Fibroblast of lung (primary cell): ENCODE results near the gene BCAS3. TPM values are rescaled to one million over a fixed set of nuclear protein-coding genes. Genes with fewer than 3 reads are reported as not detected.

ENCODE experiments used
- DNase-seq, 2 donors: peaks; one replicate each; pipeline versions ENCODE4 v3.0.0 to v3.0.0-alpha.2; 2010; ENCODE audit warnings: low read depth in 2 of 2
- H2AFZ ChIP-seq: 2 replicates; pipeline ENCODE4 v1.5.1; 2012; ENCODE audit warnings: low read length, control low read depth, inconsistent platforms
- H3K27ac ChIP-seq: 2 replicates; pipeline ENCODE4 v1.5.1; 2011; ENCODE audit warnings: low read length, control low read depth; ENCODE audit not compliant: insufficient read depth
- H3K27me3 ChIP-seq: 2 replicates; pipeline ENCODE4 v1.5.1; 2011; ENCODE audit warnings: mild to moderate bottlenecking, low read length; ENCODE audit not compliant: control insufficient read depth, insufficient read depth
- H3K36me3 ChIP-seq: 2 replicates; pipeline ENCODE4 v1.5.1; 2011; ENCODE audit warnings: low read length; ENCODE audit not compliant: control insufficient read depth, insufficient read depth
- H3K4me1 ChIP-seq: 2 replicates; pipeline ENCODE4 v1.5.1; 2011; ENCODE audit warnings: low read length; ENCODE audit not compliant: control insufficient read depth, insufficient read depth; ENCODE audit errors: extremely low read depth
- H3K4me2 ChIP-seq: 2 replicates; pipeline ENCODE4 v1.5.1; 2011; ENCODE audit warnings: low read length, control low read depth; ENCODE audit not compliant: insufficient read depth; ENCODE audit errors: extremely low read depth
- H3K4me3 ChIP-seq, 4 experiments: fragments of 200-600 bp in 1 of 4; sonication (generic) in 1 of 4; replicated peaks in 1 of 4; 2 replicates each; pipeline ENCODE4 v1.5.1; 2011 to 2016; ENCODE audit warnings: low read length in 4 of 4, low read depth in 3 of 4, mild to moderate bottlenecking in 3 of 4, control low read depth in 2 of 4, inconsistent platforms in 1 of 4, mixed read lengths in 1 of 4; ENCODE audit not compliant: insufficient read depth in 1 of 4; ENCODE audit errors: control extremely low read depth in 1 of 4
- H3K79me2 ChIP-seq: 2 replicates; pipeline ENCODE4 v1.5.1; 2012; ENCODE audit warnings: mild to moderate bottlenecking, low read length, inconsistent platforms; ENCODE audit not compliant: control insufficient read depth, insufficient read depth
- H3K9ac ChIP-seq: 2 replicates; pipeline ENCODE4 v1.5.1; 2011; ENCODE audit warnings: mild to moderate bottlenecking, low read length, control low read depth; ENCODE audit not compliant: insufficient read depth
- H3K9me3 ChIP-seq: 2 replicates; pipeline ENCODE4 v1.5.1; 2012; ENCODE audit warnings: low read depth, low read length; ENCODE audit not compliant: control insufficient read depth, insufficient read depth
- H4K20me1 ChIP-seq: 2 replicates; pipeline ENCODE4 v1.5.1; 2011; ENCODE audit warnings: low read length; ENCODE audit not compliant: control insufficient read depth, insufficient read depth; ENCODE audit errors: extremely low read depth
- CTCF ChIP-seq, 2 donors: IDR thresholded peaks in 1 of 2; conservative IDR thresholded peaks in 1 of 2; 1 replicate in 1 of 2; 2 replicates in 1 of 2; pipeline ENCODE4 v1.5.1; 2011 to 2012; ENCODE audit warnings: low read length in 2 of 2, control low read depth in 1 of 2, inconsistent platforms in 1 of 2, low read depth in 1 of 2, mild to moderate bottlenecking in 1 of 2
- EZH2 ChIP-seq: IDR thresholded peaks from 2 replicates; pipeline ENCODE4 v1.5.1; 2012; ENCODE audit warnings: low read length, control low read depth, mild to moderate bottlenecking; ENCODE audit errors: missing control alignments
- polyA plus RNA-seq, 2 donors: library from polyadenylated mRNA; depleted of rRNA in 1 of 2; stranded (reverse) in 1 of 2; unstranded in 1 of 2; fragments of >200 nt; gene quantifications; 2 replicates each; pipeline ENCODE4 v1.2.1, GENCODE V29; 2011 to 2012; ENCODE audit warnings: missing spikeins in 1 of 2
- total RNA-seq: library from RNA; depleted of rRNA; stranded (reverse); fragments of >200 nt; gene quantifications from 2 replicates; pipeline ENCODE4 v1.2.1, GENCODE V29; 2014

Gene BCAS3
- total and polyA plus RNA-seq, 2 donors (not counting 1 experiment from before 2014, with no cell fraction given) = 9.9 to 43.6 TPM

DNA sequence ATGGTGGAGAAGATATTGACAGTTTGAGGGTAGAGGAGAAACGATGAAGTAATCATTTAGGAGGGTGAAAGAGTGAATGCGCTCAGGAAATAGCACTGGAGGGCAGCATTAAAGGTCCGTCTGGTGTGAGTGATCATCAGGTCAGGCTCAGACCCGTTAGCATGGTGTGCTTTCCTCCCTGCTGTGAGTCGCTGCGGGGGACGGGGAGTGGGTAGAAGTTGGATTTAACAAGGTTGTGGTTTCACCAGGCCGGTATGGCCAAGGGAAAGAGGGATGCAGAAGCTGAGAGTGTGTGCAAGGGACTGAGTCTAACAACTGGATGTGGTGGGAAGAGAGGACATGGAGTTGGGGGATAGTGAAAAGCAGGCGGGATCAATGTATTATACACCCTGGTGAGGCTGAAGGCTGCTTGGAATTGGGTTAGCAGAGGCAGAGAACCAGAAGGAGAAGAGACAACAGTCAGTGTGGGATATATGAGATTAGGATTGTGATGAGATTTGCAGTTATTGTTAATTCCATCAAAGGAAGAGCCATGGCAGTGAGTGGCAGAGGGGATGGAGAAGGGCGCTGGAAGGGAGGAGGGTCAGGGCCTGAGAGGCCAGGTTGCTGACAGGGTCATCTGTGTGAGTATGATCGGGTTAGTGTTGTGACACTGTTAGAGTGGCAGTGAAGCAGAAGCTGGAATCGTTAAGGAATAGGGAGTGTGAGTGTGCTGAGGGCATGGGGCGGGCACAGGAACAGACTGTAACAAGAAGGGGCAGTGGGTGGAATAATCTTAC lies 663.0 kb downstream of the BCAS3 start:
- Histone ChIP-seq H3K4me3 (no peak overlapping the region), H3K27me3 (no peaks in the 10 kb centered on the region), H3K9me3 (no peaks in the 10 kb centered on the region), H3K4me2 (no peak overlapping the region), H3K4me1 (peaks cover 26% of the 10 kb centered on the region), H3K9ac (no peak overlapping the region), H3K27ac (no peak overlapping the region), H4K20me1 (no peaks in the 10 kb centered on the region), H3K79me2 (no peaks in the 10 kb centered on the region), H3K36me3 (no peaks in the 10 kb centered on the region), H2AFZ (no peak overlapping the region)
- no peak for DNase-seq
- TF ChIP-seq EZH2 (no peak), CTCF (conservative IDR thresholded peaks at IDR 0.05 in 1 of 2, IDR thresholded peaks at IDR 0.05 in 1 of 2; ENCODE audit: low read depth in 1 of 2, low read length in 2 of 2) (no peak)

DNA sequence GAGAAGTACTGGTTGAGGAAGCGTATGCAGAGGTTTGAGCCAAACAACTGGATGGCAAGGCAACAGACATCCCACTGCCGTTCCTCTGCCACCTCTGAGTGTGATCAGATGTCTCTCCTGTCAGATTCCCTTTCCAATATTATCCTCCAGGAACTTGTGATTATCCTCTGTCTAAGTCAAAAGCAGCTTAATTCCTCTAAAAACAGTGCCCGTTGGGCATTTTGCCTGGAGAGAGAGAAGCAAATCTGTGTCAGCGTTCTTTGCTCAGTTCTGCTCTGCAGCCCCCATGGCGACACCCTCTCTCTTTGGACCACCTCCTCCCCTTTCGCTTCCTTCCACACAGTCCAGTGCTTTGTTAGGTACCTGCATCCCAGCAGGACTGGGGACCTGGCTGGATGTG lies 665.9 kb downstream of the BCAS3 start:
- TF ChIP-seq EZH2 (no peak), CTCF (conservative IDR thresholded peaks at IDR 0.05 in 1 of 2, IDR thresholded peaks at IDR 0.05 in 1 of 2; ENCODE audit: low read depth in 1 of 2, low read length in 2 of 2) (no peak)
- no peak for DNase-seq
- Histone ChIP-seq H3K4me1 (peaks cover 10% of the 10 kb centered on the region), H3K9ac (no peak overlapping the region), H3K36me3 (no peaks in the 10 kb centered on the region), H3K27me3 (no peaks in the 10 kb centered on the region), H3K4me2 (no peak overlapping the region), H3K79me2 (no peaks in the 10 kb centered on the region), H2AFZ (no peak overlapping the region), H3K4me3 (no peak overlapping the region), H3K27ac (no peak overlapping the region), H4K20me1 (no peaks in the 10 kb centered on the region), H3K9me3 (no peaks in the 10 kb centered on the region)

GRCh38 chr17:61345061-61345460 lies 667.4 kb downstream of the BCAS3 start:
- Histone ChIP-seq H2AFZ (peak overlapping the region; percentile 10), H4K20me1 (no peaks in the 10 kb centered on the region), H3K4me3 (no peak overlapping the region), H3K4me1 (peaks cover 2% of the 10 kb centered on the region), H3K9ac (no peak overlapping the region), H3K27me3 (no peaks in the 10 kb centered on the region), H3K27ac (no peak overlapping the region), H3K36me3 (no peaks in the 10 kb centered on the region), H3K4me2 (peak overlapping the region; percentile 8), H3K9me3 (no peaks in the 10 kb centered on the region), H3K79me2 (no peaks in the 10 kb centered on the region)
- DNase-seq = no peak
- TF ChIP-seq EZH2 = no peak
- no peak for TF ChIP-seq CTCF (conservative IDR thresholded peaks at IDR 0.05 in 1 of 2, IDR thresholded peaks at IDR 0.05 in 1 of 2; ENCODE audit: low read depth in 1 of 2, low read length in 2 of 2)
